ENCODE results near the gene RIT2.

RIT2 gene

GRCh38 chr18:42931491-42931890 is 184.0 kb downstream of the RIT2 start:
- TF ChIP-seq CTCF (IDR thresholded peaks at IDR 0.05; ENCODE audit: low read length, missing control alignments): no peak
- peak; percentile 94 for DNase-seq (ENCODE audit: low read depth)
- H3K4me3 ChIP-seq (replicated peaks; ENCODE audit: low read depth, low read length): peak overlapping the region; percentile 0

- no peak overlapping the region for H3K4me3 ChIP-seq (replicated peaks; ENCODE audit: low read depth, low read length)
- peak; percentile 81 for DNase-seq (ENCODE audit: low read depth)
- TF ChIP-seq CTCF (IDR thresholded peaks at IDR 0.05; ENCODE audit: low read length, missing control alignments): no peak
Measured at GRCh38 chr18:42929857-42930256, 185.6 kb downstream of the RIT2 start.

GRCh38 chr18:42929181-42929580 is 186.3 kb downstream of the RIT2 start:
- H3K4me3 ChIP-seq (replicated peaks; ENCODE audit: low read depth, low read length): no peak overlapping the region
- DNase-seq (ENCODE audit: low read depth): peak; percentile 21
- no peak for TF ChIP-seq CTCF (IDR thresholded peaks at IDR 0.05; ENCODE audit: low read length, missing control alignments)

- TF ChIP-seq CTCF (IDR thresholded peaks at IDR 0.05; ENCODE audit: low read length, missing control alignments): no peak
- no peak overlapping the region for H3K4me3 ChIP-seq (replicated peaks; ENCODE audit: low read depth, low read length)
- peak; percentile 78 for DNase-seq (ENCODE audit: low read depth)
Measured at GRCh38 chr18:42925036-42925435, 190.4 kb downstream of the RIT2 start.

- TF ChIP-seq CTCF (IDR thresholded peaks at IDR 0.05; ENCODE audit: low read length, missing control alignments): no peak
- peak; percentile 5 for DNase-seq (ENCODE audit: low read depth)
- no peak overlapping the region for H3K4me3 ChIP-seq (replicated peaks; ENCODE audit: low read depth, low read length)
Measured at GRCh38 chr18:42922363-42922762, 193.1 kb downstream of the RIT2 start.

- no peak for DNase-seq (ENCODE audit: low read depth)
- TF ChIP-seq CTCF (IDR thresholded peaks at IDR 0.05; ENCODE audit: low read length, missing control alignments): no peak
- no peak overlapping the region for H3K4me3 ChIP-seq (replicated peaks; ENCODE audit: low read depth, low read length)
Measured at GRCh38 chr18:42921226-42921737, 194.2 kb downstream of the RIT2 start.

- DNase-seq (ENCODE audit: low read depth): no peak
- H3K4me3 ChIP-seq (replicated peaks; ENCODE audit: low read depth, low read length): no peak overlapping the region
- TF ChIP-seq CTCF (IDR thresholded peaks at IDR 0.05; ENCODE audit: low read length, missing control alignments): no peak
Measured at GRCh38 chr18:42920621-42921020, 194.9 kb downstream of the RIT2 start.

All from fibroblast of pulmonary artery (primary cell).